GM21528 (cell line): ENCODE data around the gene CDK10.
A peak's percentile ranks its signal among the peaks of the same experiment; 100 is the strongest.
"Not testable (repeated sequence)": the region's sequence is repeated elsewhere in the genome, so short reads cannot be mapped to it uniquely, and the experiment has no call there.

Source experiments
- ATAC-seq: cut with Tn5 transposase; IDR thresholded peaks from one replicate; pipeline ENCODE4 v1.9.1; 2021; ENCODE audit warnings: mild to moderate bottlenecking, moderate library complexity; ENCODE audit not compliant: unreplicated experiment, low FRiP score

The CDK10 gene

GRCh38 chr16:89686520-89687091, at the start of gene CDK10:
Gene CDK10, plus strand, starts transcription at chr16:89686689. Its CDS starts 22 bp downstream, at chr16:89686711.
- peak; percentile 78 for ATAC-seq

- no peak for ATAC-seq
These were observed 49.1 kb upstream of the CDK10 start for GRCh38 chr16:89637379-89637778.

GRCh38 chr16:89638455-89638854, 48.0 kb upstream of the CDK10 start:
- no peak for ATAC-seq

- no peak for ATAC-seq
These were observed 47.1 kb upstream of the CDK10 start for GRCh38 chr16:89639385-89639784.

DNA sequence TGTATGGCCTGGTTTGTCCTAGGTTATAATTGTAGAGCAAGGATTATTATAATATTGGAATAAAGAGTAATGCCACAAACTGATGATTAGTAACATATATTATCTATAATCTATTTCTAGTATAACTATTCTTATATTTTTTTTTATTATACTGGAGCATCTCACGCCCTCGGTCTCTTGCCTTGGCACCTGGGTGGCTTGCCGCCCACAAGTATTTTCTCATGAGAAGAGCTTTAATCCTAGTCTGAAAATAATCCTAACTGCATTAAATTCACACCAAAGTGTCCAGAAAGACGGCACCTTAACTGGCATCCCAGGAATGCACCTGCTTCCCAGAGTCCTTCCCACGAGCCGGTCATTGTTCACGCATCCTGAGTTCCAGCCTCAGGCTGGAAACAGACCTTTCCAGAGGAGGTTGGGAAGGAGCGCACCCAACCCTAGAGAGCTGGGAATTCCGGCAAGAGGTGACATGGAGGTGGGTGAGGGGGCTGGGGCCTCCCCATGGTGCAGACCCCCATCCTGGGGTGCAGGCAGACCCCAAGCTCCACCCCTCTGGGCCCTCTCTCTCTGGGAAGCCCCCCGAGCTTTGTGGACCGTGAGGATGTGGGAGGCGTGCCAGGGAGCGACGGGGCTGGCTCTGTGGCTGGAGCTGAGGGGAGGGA, 44.9 kb upstream of the CDK10 start:
- no peak for ATAC-seq

DNA sequence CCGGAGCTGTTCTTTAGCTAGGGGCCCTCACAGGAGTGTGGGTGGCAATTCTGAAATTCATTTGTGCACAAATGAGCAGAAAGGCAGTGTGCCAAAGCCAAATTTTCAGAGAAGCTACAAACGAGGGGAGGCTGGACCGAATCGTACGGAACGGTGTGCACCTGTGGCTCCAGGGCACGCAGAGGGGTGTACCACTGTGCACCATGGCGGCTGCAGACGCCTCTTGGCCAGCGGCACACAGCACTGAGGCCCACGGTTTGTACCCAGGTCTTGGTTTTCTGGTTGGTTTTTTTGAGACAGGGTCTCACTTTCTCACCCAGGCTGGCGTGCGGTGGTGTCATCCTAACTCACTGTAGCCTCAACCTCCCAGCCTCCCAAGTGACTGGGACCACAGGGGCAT, 43.9 kb upstream of the CDK10 start:
- no peak for ATAC-seq

- no peak for ATAC-seq
These were observed 42.7 kb upstream of the CDK10 start for GRCh38 chr16:89643769-89644300.

- no peak for ATAC-seq
These were observed 41.4 kb upstream of the CDK10 start for GRCh38 chr16:89645122-89645521.

DNA sequence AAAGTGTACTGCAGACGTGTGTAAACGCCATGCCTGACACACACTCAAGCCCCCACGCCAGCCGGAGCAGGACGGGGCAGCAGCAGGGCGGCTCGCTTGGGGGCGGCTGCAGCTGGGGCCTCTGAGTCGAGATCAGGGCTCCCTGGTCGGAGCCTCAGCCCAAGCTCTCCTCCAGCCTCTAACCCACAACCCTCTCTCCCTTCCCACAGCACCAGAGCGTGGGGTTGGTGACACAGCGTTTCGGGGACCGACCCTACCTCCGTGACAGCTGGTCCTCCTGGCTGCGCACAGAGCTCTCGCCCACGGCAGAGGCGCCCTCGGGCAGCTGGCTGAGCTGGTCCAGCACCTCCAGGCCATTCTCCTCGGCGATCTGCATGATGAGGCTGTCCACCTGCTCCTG, 40.2 kb upstream of the CDK10 start:
- no peak for ATAC-seq

GRCh38 chr16:89646906-89647305, 39.6 kb upstream of the CDK10 start:
- ATAC-seq = no peak

GRCh38 chr16:89651584-89651983, 34.9 kb upstream of the CDK10 start:
- ATAC-seq = no peak

- no peak for ATAC-seq
These were observed 32.7 kb upstream of the CDK10 start for GRCh38 chr16:89653656-89654295.

- no peak for ATAC-seq
These were observed 31.3 kb upstream of the CDK10 start for GRCh38 chr16:89655062-89655643.

DNA sequence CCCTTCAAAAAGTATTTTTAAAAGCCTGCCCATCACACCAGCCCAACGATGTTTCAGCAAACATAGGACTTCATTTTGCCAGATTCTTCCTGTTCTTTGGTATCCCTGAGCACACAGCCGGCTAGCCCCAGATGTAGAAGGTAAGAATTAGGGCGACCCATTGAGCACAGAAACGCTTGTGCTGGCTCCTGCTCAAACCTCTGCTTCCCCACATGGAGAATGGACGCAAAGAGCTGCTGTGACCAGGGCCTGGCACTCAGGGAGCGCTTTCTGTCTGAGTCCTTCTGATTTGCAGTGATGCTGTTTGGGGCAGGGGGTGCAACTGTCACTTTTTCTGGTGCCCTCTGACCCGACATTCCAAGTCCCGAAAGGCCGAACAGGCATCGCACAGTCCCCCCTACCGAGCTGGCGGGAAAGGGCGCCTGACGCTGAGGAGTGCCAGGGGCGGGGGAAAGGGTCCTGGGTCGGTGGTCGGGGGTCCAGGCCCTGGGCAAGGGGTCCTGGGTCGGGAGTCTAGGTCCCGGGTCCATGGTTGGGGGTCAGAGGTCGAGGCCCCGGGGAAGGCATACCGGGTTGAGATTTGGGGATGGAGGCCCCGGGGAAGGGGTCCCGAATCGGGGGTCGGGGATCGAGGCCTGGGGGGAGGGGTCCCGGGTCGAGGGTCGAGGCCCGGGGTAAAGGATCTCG, 29.9 kb upstream of the CDK10 start:
- ATAC-seq = no peak

- peak; percentile 88 for ATAC-seq
These were observed 28.9 kb upstream of the CDK10 start, which contains the start of the genes CHMP1A and SPATA33 for GRCh38 chr16:89657442-89658220. Gene CHMP1A, minus strand, starts transcription at chr16:89657708. Its CDS starts 120 bp downstream, at chr16:89657588. Gene SPATA33, plus strand, starts transcription at chr16:89657836. Its CDS starts 76 bp downstream, at chr16:89657912.

GRCh38 chr16:89658221-89658879, 28.1 kb upstream of the CDK10 start:
- ATAC-seq = no peak

- ATAC-seq = no peak
These were observed 26.3 kb upstream of the CDK10 start for GRCh38 chr16:89660146-89660545.

- ATAC-seq = no peak
These were observed 25.3 kb upstream of the CDK10 start for GRCh38 chr16:89661215-89661614.

DNA sequence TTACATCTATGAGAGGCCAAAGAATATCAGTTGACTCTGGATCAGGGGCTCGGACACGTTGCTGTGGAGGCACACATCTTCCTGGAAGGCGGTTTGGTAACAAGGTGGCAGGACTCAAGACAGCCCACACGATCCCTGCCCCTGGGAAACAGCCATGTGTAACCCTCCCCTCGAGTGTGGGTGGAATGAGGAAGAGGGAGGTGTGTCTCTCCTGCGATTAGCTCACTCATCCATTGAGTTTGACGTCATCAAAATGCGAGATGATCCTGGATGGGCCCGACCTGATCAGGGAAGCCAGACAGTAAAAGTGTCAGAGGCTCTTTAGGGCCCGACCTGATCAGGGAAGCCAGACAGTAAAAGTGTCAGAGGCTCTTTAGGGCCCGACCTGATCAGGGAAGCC, 22.3 kb upstream of the CDK10 start:
- ATAC-seq = not testable (repeated sequence)
